RWPE2 (cell line): ENCODE data around the gene CD164L2.
A peak's percentile ranks its signal among the peaks of the same experiment; 100 is the strongest.
"Not testable (repeated sequence)": the region's sequence is repeated elsewhere in the genome, so short reads cannot be mapped to it uniquely, and the experiment has no call there.

Experiments
- ATAC-seq: fragments of 200-7000 bp; cut with Tn5 transposase; 3 replicates; pipeline ENCODE4 v1.9.1; 2021; ENCODE audit warnings: low read depth
- DNase-seq: peaks from one replicate; pipeline ENCODE4 v3.0.0-alpha.2; 2020; ENCODE audit warnings: low spot score
- H3K27ac ChIP-seq: fragments of 450-650 bp; 2 replicates; pipeline ENCODE4 v1.5.1; 2017; ENCODE audit warnings: mild to moderate bottlenecking; ENCODE audit not compliant: poor library complexity, severe bottlenecking
- H3K27me3 ChIP-seq: fragments of 250-450 bp; sonication (Bioruptor Pico); 2 replicates; pipeline ENCODE4 v1.5.1; 2021; ENCODE audit warnings: mild to moderate bottlenecking, moderate library complexity; ENCODE audit not compliant: insufficient read depth, poor library complexity, severe bottlenecking
- H3K36me3 ChIP-seq: fragments of 250-450 bp; sonication (Bioruptor Pico); 2 replicates; pipeline ENCODE4 v1.5.1; 2020; ENCODE audit warnings: low read depth, mild to moderate bottlenecking, moderate library complexity
- H3K4me1 ChIP-seq: fragments of 250-450 bp; sonication (Bioruptor Pico); 2 replicates; pipeline ENCODE4 v1.5.1; 2021; ENCODE audit warnings: mild to moderate bottlenecking, moderate library complexity; ENCODE audit not compliant: insufficient read depth, poor library complexity, severe bottlenecking
- H3K4me3 ChIP-seq: fragments of 250-450 bp; sonication (Bioruptor Pico); 2 replicates; pipeline ENCODE4 v1.5.1; 2021; ENCODE audit warnings: mild to moderate bottlenecking, moderate library complexity; ENCODE audit not compliant: severe bottlenecking
- H3K9me3 ChIP-seq: fragments of 250-450 bp; sonication (Bioruptor Pico); 2 replicates; pipeline ENCODE4 v1.5.1; 2021; ENCODE audit warnings: mild to moderate bottlenecking, moderate library complexity; ENCODE audit not compliant: severe bottlenecking
- CTCF ChIP-seq: fragments of 450-650 bp; IDR thresholded peaks from one replicate; pipeline ENCODE4 v1.5.1; 2017; ENCODE audit warnings: mild to moderate bottlenecking, moderate library complexity; ENCODE audit not compliant: poor library complexity, severe bottlenecking

Gene CD164L2

GRCh38 chr1:27392778-27393635 is 9.9 kb upstream of the CD164L2 start:
- H3K27ac ChIP-seq, result peak overlapping the region; percentile 58
- no peak for DNase-seq
- peak; percentile 30 for TF ChIP-seq CTCF

GRCh38 chr1:27392096-27392777 is 9.1 kb upstream of the CD164L2 start, which contains the start of gene GPR3:
Gene GPR3 (plus strand): TSS chr1:27392622. CDS start chr1:27393799, 1,177 bp downstream.
- peak; percentile 90 for DNase-seq
- Histone ChIP-seq H3K4me3 (peak within 1 kb of the TSS; percentile 92), H3K27ac (peak within 1 kb of the TSS; percentile 58)

More at GRCh38 chr1:27392778-27393635, 9.9 kb upstream of the CD164L2 start:
- Histone ChIP-seq H3K27me3 (no peaks in the 10 kb centered on the region), H3K4me3 (peak overlapping the region; percentile 92), H3K9me3 (no peaks in the 10 kb centered on the region), H3K4me1 (peaks cover 8% of the 10 kb centered on the region), H3K36me3 (no peaks in the 10 kb centered on the region)
- ATAC-seq, result no peak

GRCh38 chr1:27391511-27392095 is 8.5 kb upstream of the CD164L2 start:
- H3K9me3 ChIP-seq, result no peaks in the 10 kb centered on the region
- no peaks in the 10 kb centered on the region for H3K27me3 ChIP-seq
- H3K36me3 ChIP-seq, result no peaks in the 10 kb centered on the region
- no peak for DNase-seq
- no peak for TF ChIP-seq CTCF
- peaks cover 8% of the 10 kb centered on the region for H3K4me1 ChIP-seq
- peak overlapping the region; percentile 92 for H3K4me3 ChIP-seq
- peak overlapping the region; percentile 58 for H3K27ac ChIP-seq
- no peak for ATAC-seq

More at GRCh38 chr1:27392096-27392777, 9.1 kb upstream of the CD164L2 start, which contains the start of gene GPR3:
- H3K27me3 ChIP-seq, result no peaks in the 10 kb centered on the region
- peak; percentile 82 for ATAC-seq
- H3K4me1 ChIP-seq, result peaks cover 8% of the 10 kb centered on the region
- peak; percentile 86 for TF ChIP-seq CTCF
- no peaks in the 10 kb centered on the region for H3K36me3 ChIP-seq
- no peaks in the 10 kb centered on the region for H3K9me3 ChIP-seq

- H3K4me3 ChIP-seq, result no peak overlapping the region
- no peak overlapping the region for H3K27ac ChIP-seq
- 0 out of 3 replicates have a peak, but pooled peaks have one; percentile 22 for ATAC-seq
- no peaks in the 10 kb centered on the region for H3K27me3 ChIP-seq
- peak; percentile 88 for TF ChIP-seq CTCF
- no peaks in the 10 kb centered on the region for H3K9me3 ChIP-seq
- DNase-seq, result no peak
- H3K4me1 ChIP-seq, result peaks cover 5% of the 10 kb centered on the region
- H3K36me3 ChIP-seq, result no peaks in the 10 kb centered on the region
Observed at GRCh38 chr1:27388337-27389005, 5.3 kb upstream of the CD164L2 start.

GRCh38 chr1:27384797-27385196 is 1.7 kb upstream of the CD164L2 start:
- not testable (repeated sequence) for H3K4me1 ChIP-seq, DNase-seq, ATAC-seq, H3K4me3 ChIP-seq, H3K27me3 ChIP-seq, H3K27ac ChIP-seq, H3K9me3 ChIP-seq, H3K36me3 ChIP-seq
